WI38 (cell line): ENCODE data around the gene DIPK1B.

ENCODE experiments used
- H3K4me3 ChIP-seq: 2 replicates; pipeline ENCODE4 v1.5.1; 2011; ENCODE audit warnings: low read depth, mild to moderate bottlenecking, control low read depth, low read length
- CTCF ChIP-seq: IDR thresholded peaks from 2 replicates; pipeline ENCODE4 v1.5.1; 2012; ENCODE audit warnings: low read depth, mild to moderate bottlenecking, control low read depth, low read length

DIPK1B gene

GRCh38 chr9:136743639-136744211 is 31.4 kb downstream of the DIPK1B start:
- TF ChIP-seq CTCF: no peak
- no peak overlapping the region for H3K4me3 ChIP-seq

GRCh38 chr9:136744773-136745172 is 32.4 kb downstream of the DIPK1B start:
- H3K4me3 ChIP-seq: no peak overlapping the region
- no peak for TF ChIP-seq CTCF

- no peak for TF ChIP-seq CTCF
- no peak overlapping the region for H3K4me3 ChIP-seq
These were observed 33.2 kb downstream of the DIPK1B start for GRCh38 chr9:136745389-136746154.

GRCh38 chr9:136746155-136746490 is 33.8 kb downstream of the DIPK1B start:
- no peak for TF ChIP-seq CTCF
- no peak overlapping the region for H3K4me3 ChIP-seq

- no peak overlapping the region for H3K4me3 ChIP-seq
- no peak for TF ChIP-seq CTCF
These were observed 34.2 kb downstream of the DIPK1B start for GRCh38 chr9:136746621-136747020.

GRCh38 chr9:136747161-136748060 is 35.0 kb downstream of the DIPK1B start:
- no peak for TF ChIP-seq CTCF
- no peak overlapping the region for H3K4me3 ChIP-seq

GRCh38 chr9:136748201-136748600 is 35.8 kb downstream of the DIPK1B start, which contains the start of gene LCN6:
Gene LCN6, minus strand, starts transcription at chr9:136748525. Its CDS starts 42 bp downstream, at chr9:136748483.
- no peak within 1 kb of the TSS for H3K4me3 ChIP-seq
- TF ChIP-seq CTCF: no peak
